HEK293T (cell line): Measurements from ENCODE around the gene UTF1.

Experiments
- ARNT ChIP-seq: fragments of 450-650 bp; IDR thresholded peaks from 2 replicates; pipeline ENCODE4 v1.6.1; 2017; ENCODE audit warnings: mild to moderate bottlenecking
- BHLHE40 ChIP-seq: fragments of 450-650 bp; IDR thresholded peaks from 2 replicates; pipeline ENCODE4 v1.6.1; 2016; ENCODE audit warnings: mild to moderate bottlenecking, moderate library complexity, borderline replicate concordance
- ELF4 ChIP-seq: fragments of 450-650 bp; IDR thresholded peaks from 2 replicates; pipeline ENCODE4 v1.6.1; 2017; ENCODE audit warnings: antibody characterized with exemption
- FOXA1 ChIP-seq: fragments of 450-650 bp; IDR thresholded peaks from 2 replicates; pipeline ENCODE4 v1.6.1; 2016; ENCODE audit warnings: mild to moderate bottlenecking
- FOXK2 ChIP-seq: fragments of 450-650 bp; IDR thresholded peaks from 2 replicates; pipeline ENCODE4 v1.6.1; 2016; ENCODE audit warnings: mild to moderate bottlenecking
- FOXM1 ChIP-seq: fragments of 450-650 bp; IDR thresholded peaks from 2 replicates; pipeline ENCODE4 v1.6.1; 2017; ENCODE audit warnings: mild to moderate bottlenecking, borderline replicate concordance
- HDGF ChIP-seq: fragments of 450-650 bp; IDR thresholded peaks from 2 replicates; pipeline ENCODE4 v1.6.1; 2017; ENCODE audit warnings: antibody characterized with exemption, borderline replicate concordance
- NFRKB ChIP-seq: fragments of 450-650 bp; IDR thresholded peaks from 2 replicates; pipeline ENCODE4 v1.6.1; 2016; ENCODE audit warnings: mild to moderate bottlenecking, moderate library complexity
- PKNOX1 ChIP-seq: fragments of 450-650 bp; IDR thresholded peaks from 2 replicates; pipeline ENCODE4 v1.6.1; 2016
- SP1 ChIP-seq: fragments of 450-650 bp; IDR thresholded peaks from 2 replicates; pipeline ENCODE4 v1.6.1; 2017
- SUZ12 ChIP-seq: fragments of 450-650 bp; IDR thresholded peaks from 2 replicates; pipeline ENCODE4 v1.6.1; 2016; ENCODE audit warnings: mild to moderate bottlenecking
- TARDBP ChIP-seq: fragments of 450-650 bp; IDR thresholded peaks from 2 replicates; pipeline ENCODE4 v1.6.1; 2016
- ZNF384 ChIP-seq: fragments of 450-650 bp; IDR thresholded peaks from 2 replicates; pipeline ENCODE4 v1.6.1; 2016

GRCh38 chr10:133241501-133242205 lies 11.6 kb downstream of the UTF1 start:
- no peak for TF ChIP-seq TARDBP
- TF ChIP-seq ARNT, result no peak
- TF ChIP-seq FOXM1, result no peak
- no peak for TF ChIP-seq ELF4
- TF ChIP-seq FOXA1, result no peak
- no peak for TF ChIP-seq PKNOX1
- TF ChIP-seq ZNF384, result no peak
- no peak for TF ChIP-seq FOXK2
- no peak for TF ChIP-seq SP1
- TF ChIP-seq NFRKB, result no peak
- no peak for TF ChIP-seq HDGF
- TF ChIP-seq BHLHE40, result no peak
- no peak for TF ChIP-seq SUZ12
